ENCODE results near the gene GYS1.

The GYS1 gene

GRCh38 chr19:49017666-49018351, 24.7 kb upstream of the GYS1 start:
- peak; percentile 64 to 77 (median 70) for DNase-seq

- DNase-seq, result no peak
Measured at GRCh38 chr19:49017041-49017665, 24.0 kb upstream of the GYS1 start, which contains the start of gene LHB. TSS of gene LHB (minus strand) at chr19:49017091. CDS start at chr19:49017081, 10 bp downstream.

- DNase-seq, result no peak
Measured at GRCh38 chr19:49016067-49016839, 23.1 kb upstream of the GYS1 start.

- DNase-seq, result no peak
Measured at GRCh38 chr19:49014870-49015255, 21.8 kb upstream of the GYS1 start.

- DNase-seq, result no peak
Measured at GRCh38 chr19:49014123-49014869, 21.2 kb upstream of the GYS1 start.

- DNase-seq, result no peak
Measured at GRCh38 chr19:49011194-49011593, 18.1 kb upstream of the GYS1 start.

- no peak for DNase-seq
Measured at GRCh38 chr19:49010453-49010852, 17.3 kb upstream of the GYS1 start.

GRCh38 chr19:49009828-49010227, 16.7 kb upstream of the GYS1 start:
- DNase-seq, result no peak

GRCh38 chr19:49006905-49007304, 13.8 kb upstream of the GYS1 start:
- DNase-seq, result no peak

- no peak for DNase-seq
Measured at GRCh38 chr19:49004964-49005614, 12.0 kb upstream of the GYS1 start.

GRCh38 chr19:49004133-49004532, 11.0 kb upstream of the GYS1 start:
- no peak for DNase-seq

GRCh38 chr19:48999481-49000325, 6.6 kb upstream of the GYS1 start:
- peak; percentile 72 to 82 (median 78) for DNase-seq

- peak; percentile 70 to 90 (median 74) for DNase-seq
Measured at GRCh38 chr19:48997972-48998371, 4.9 kb upstream of the GYS1 start.

- DNase-seq, result no peak
Measured at GRCh38 chr19:48994035-48994386, 902 bp upstream of the GYS1 start.

GRCh38 chr19:48992581-48993174, 431 bp downstream of the GYS1 start:
- peak in 1 of 3 donors; percentile 27 for DNase-seq

- DNase-seq, result peak; percentile 92
Measured at GRCh38 chr19:48991873-48992580, 1.1 kb downstream of the GYS1 start.

GRCh38 chr19:48991011-48991609, 2.0 kb downstream of the GYS1 start:
- no peak for DNase-seq

- DNase-seq, result no peak
Measured at GRCh38 chr19:48990400-48990799, 2.7 kb downstream of the GYS1 start.

GRCh38 chr19:48989701-48990291, 3.3 kb downstream of the GYS1 start:
- no peak for DNase-seq

GRCh38 chr19:48988860-48989259, 4.2 kb downstream of the GYS1 start:
- DNase-seq, result no peak
